GM19023 (cell line): Measurements from ENCODE around the gene UQCC3.
A peak's percentile ranks its signal among the peaks of the same experiment; 100 is the strongest.
"Not testable (repeated sequence)": the region's sequence is repeated elsewhere in the genome, so short reads cannot be mapped to it uniquely, and the experiment has no call there.

Experiments used
- ATAC-seq: cut with Tn5 transposase; IDR thresholded peaks from one replicate; pipeline ENCODE4 v1.9.1; 2021; ENCODE audit warnings: mild to moderate bottlenecking, moderate library complexity; ENCODE audit not compliant: unreplicated experiment

UQCC3 gene, protein sequence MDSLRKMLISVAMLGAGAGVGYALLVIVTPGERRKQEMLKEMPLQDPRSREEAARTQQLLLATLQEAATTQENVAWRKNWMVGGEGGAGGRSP

GRCh38 chr11:62671608-62672389 lies at the start of gene UQCC3, which contains the start of gene LBHD1:
Gene UQCC3, plus strand, starts transcription at chr11:62671673. Its CDS starts 73 bp downstream, at chr11:62671746.
Gene LBHD1, minus strand, starts transcription at chr11:62672267. Its CDS starts 2,236 bp downstream, at chr11:62670031.
- peak; percentile 68 for ATAC-seq

- ATAC-seq: no peak
Observed at GRCh38 chr11:62622476-62623089, 48.9 kb upstream of the UQCC3 start.

DNA sequence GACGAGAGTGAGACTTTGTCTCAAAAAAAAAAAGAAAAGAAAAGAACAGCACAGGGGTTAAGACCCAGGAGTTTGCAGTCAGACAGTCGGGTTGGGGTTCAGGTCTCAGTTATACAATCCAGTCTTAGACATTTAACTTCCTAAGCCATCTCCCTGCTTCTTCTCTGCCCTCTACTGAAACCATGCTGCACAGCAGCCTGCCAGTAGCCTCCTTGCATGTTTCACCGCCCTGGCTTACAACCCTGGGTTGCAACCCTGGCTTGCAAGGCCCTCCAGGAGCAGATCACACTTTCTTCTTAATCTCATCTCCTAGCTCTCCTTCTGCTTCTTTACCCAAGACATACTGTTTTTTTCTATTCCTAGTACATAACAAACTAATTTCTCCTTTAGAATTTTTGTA lies 43.8 kb upstream of the UQCC3 start:
- no peak for ATAC-seq

GRCh38 chr11:62632492-62632891 lies 39.0 kb upstream of the UQCC3 start:
- no peak for ATAC-seq

DNA sequence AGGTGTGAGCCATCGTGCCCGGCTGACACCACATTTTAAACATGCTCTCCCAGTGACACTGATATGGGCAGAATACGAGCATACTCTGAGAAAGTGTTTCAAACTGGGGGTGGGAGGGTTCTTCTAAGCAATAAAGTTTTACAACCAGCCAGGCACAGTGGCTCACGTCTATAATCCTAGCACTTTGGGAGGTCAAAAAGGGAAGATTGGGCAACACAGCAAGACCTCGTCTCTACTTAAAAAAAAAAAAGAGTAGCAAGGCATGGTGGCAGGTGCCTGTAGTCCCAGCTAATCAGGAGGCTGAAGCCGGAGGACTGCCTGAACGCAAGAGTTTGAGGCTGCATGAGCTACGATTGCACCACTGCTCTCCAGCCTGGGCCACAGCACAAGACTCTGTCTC lies 27.3 kb upstream of the UQCC3 start:
- ATAC-seq: no peak

GRCh38 chr11:62645671-62645945 lies 25.9 kb upstream of the UQCC3 start:
- ATAC-seq: no peak

DNA sequence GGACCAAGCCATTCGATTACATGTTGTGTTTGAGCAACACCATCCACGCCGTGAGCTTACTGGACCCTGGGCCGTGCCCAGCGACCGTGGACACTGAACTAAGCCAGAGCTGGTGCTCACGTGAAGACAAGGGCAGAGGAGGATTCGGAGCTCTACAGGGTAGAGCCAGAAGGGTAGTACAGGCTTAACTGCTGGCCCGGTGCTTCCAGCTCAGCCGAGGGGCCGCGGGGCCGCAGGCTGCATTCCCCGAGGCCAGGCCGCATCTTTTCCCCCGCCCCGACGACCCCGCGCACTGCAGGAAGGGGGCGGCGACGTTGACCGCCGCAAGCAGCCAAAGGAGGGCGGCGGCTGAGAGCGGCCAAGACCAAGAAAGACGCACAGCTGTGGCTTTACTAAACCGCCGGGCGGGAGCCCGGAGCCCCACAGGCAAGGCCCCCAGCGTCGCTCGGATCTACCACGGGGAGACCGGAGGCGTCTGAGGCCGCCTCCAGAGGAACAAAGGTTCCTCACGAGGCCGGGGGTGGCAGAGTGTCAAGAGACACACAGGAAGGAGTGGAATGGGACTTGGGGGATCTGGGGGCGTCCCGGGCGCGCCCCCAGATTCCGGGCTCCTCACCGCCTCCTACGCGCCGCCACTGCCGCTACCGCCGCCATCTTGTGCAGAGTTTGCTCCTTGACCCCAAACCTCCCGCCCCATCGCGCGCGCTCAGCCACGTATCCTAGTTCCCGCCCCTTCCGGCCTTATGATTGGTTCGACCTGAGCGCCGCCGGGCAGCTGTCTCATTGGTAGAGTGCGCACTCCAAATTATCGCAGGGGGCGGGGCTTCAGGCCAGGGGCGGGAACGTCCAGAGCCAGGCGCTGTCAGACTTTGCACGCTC lies 25.3 kb upstream of the UQCC3 start, which contains the start of gene GANAB:
Gene GANAB (minus strand): TSS at position 668 of the 879 bp plus-strand sequence. CDS start 14 bp downstream, at position 654.
- peak; percentile 91 for ATAC-seq

DNA sequence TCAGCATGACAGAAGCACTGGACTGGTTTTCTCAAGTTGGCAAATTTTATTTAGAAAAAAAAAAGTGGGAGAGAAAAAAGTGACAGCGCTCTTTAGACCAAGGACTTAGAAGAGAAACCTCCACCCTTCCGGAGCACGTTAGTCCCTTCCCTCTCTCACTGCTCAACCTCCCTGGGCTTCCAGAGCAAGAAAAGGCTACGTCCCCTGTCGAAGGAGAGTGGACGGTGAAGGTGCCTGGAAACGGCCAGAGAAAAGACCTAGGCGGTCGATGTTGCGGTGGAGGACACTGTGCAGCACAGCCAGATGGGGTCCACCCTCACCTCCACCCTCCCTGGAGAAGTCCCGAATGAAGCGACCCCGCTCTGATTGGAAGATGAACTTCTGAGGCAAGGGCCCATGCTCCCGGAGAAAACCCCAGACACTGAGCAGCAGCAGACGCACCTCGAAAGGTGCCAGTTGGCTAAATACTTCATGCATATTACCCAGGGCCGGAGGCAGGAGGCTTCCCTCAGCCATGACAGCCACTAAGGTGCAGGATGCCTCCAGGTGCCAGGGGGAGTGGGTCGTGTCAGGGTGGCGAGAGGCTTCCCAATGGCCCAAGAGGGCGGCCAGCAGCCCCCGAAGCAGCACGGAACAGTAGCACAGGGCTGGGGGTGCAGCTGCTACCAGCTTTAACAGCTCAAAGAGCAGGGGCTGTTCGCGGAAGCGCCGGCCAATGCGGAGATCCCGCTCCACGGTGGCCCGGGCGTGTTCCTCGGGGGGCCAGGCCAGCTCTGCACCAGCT lies 24.5 kb upstream of the UQCC3 start:
- no peak for ATAC-seq

GRCh38 chr11:62647609-62648005 lies 23.9 kb upstream of the UQCC3 start:
- no peak for ATAC-seq

DNA sequence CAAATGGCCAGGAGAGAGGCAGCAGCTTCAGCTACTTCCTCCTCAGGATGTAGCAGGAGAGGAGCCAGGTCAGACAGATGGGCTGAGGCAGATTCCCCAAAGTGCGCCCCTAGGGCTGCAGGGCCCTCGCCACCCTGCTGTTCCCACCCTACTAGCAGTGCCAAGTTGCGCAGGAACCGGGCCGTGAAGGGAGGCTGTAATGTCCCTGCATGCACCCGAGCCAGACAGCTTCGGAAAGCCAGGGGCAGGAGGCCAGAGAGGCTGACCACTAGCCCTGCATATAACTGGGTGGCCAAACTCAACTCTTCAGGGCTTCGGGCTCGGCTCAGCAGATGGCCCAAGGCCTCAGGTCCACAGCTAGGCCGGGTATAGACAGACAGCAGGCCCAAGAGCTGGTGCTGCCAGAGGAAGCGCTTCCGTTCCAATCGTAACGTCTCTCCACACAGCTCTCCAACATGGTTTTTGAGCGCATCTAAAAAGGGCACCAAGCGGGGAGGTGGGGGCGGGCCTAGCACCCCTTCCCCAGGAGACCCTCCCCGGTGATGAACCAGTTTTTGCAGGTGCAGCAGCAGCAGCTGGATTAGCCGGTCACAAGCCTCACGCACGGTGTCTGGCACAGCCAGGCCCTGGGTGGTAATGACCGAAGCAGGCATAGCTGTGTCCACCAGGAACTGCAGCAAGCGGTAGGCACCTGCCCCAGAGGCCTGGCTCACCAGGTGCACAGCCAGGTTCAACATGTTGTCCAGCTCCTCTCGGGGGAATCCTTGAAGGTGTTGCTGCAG lies 23.1 kb upstream of the UQCC3 start:
- ATAC-seq: no peak

- ATAC-seq: no peak
Observed at GRCh38 chr11:62648967-62649364, 22.5 kb upstream of the UQCC3 start.

DNA sequence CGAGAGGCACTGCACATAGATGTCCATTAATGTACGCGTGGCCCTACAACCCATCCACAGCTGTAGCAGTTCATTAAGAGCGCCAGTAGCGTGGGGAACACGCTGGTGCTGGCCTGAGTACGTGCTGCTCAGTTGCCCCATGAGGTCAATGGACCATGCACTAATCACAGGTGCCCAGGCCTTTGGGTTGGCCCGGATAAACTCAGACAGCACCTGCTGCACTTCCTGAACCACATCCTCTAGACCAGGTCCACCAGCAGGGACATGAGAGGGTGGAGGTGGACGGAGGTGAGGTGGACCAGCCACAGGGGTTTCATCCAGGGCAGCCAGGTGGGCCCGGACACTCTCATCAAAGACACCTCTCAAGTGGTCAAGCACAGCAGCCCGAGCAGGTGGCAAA lies 22.0 kb upstream of the UQCC3 start:
- ATAC-seq: no peak

DNA sequence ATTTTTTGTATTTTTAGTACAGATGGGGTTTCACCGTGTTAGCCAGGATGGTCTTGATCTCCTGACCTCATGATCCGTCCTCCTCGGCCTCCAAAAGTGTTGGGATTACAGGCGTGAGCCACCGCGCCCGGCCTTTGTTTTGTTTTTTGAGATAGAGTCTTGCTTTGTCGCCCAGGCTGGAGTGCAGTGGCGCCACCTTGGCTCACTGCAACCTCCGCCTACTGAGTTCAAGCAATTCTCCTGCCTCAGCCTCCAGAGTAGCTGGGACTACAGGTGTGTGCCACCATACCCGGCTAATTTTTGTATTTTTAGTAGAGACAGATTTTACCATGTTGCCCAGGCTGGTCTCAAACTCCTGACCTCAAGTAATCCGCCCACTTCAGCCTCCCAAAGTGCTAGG lies 21.2 kb upstream of the UQCC3 start:
- ATAC-seq: not testable (repeated sequence)

DNA sequence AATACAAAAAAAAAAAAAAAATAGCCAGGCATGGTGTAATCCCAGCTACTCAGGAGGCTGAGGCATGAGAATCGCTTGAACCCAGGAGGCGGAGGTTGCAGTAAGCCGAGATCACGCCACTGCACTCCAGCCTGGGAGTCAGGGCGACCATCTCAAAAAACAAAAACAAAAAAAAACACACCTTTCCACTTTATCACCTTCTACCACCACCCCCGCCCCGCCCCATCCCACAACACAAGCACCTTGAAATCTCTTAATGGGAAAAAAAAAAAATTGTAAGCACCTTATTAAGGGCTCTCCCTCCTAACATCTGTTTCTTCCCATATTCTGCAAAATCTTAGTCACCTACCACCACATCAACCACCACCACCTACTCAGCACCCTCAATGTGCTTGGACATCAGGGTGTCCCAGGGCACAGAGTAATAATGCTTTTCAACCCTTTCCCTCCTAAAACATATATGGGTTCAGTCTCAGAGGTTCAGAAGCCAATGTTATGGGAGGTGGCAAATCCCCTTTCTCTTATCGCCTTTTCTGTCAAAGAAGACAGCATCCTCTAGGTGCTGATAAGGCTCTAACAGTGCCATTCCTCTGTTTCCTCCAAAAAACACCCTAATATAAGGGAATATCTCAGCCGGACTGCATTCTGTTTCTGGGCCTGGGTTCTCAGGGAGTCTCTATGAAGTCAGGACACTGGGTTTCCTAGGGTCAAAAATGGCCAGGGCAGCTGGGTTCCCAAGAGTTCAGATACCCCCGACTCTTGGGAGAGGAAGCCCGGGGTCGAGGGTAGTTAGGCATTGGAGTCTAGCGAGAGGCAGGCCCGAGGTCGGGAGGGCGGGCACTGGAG lies 19.1 kb upstream of the UQCC3 start:
- no peak for ATAC-seq

DNA sequence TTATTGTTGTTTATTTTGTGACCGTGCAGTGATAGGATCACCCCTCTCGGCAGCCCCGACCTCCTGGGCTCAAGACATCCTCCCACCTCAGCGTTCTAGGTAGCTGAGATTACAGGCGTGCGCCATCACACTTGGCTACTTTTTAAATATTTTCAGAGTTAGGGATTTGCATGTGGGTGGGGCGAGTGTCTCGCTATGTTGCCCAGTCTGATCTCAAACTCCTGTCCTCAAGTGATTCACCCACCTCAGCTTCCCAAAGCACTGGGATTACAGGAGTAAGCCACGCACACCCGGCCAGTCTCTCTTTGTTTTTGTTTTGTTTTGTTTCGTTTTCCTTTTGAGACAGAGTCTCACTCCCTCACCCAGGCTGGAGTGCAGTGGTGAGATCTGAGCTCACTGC lies 17.2 kb upstream of the UQCC3 start:
- no peak for ATAC-seq

GRCh38 chr11:62656796-62657429 lies 14.6 kb upstream of the UQCC3 start:
- ATAC-seq: no peak

GRCh38 chr11:62664405-62665074 lies 6.9 kb upstream of the UQCC3 start:
- peak; percentile 43 for ATAC-seq

DNA sequence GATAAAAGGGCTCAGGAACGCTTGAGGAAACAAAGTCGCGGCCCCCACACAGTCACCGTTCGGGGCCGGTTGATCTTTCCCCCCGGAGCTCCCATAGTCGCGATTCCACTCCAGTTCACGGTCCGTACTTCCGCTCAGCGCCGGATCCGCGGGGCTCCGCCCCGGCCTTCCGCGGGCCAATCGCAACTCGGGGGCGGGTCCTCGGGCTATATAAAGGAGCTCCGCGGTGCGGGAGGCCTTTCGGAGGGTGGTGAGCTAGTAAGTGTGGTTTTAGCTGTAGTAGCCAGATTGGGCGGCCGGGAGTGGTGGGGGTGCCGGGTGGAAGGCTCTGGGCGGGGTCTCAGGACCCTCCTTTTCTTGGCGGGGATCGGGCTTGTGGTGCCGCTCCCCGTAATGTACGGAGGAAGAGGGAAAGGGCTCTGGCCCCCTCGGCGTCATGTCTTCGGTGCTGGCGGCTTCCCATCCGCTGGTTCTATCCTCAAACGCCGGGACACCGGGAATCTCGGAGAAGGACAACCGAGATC lies 6.3 kb upstream of the UQCC3 start, which contains the start of the genes C11orf98 and CSKMT:
Gene C11orf98 (minus strand): TSS at position 136 of the 524 bp plus-strand sequence. CDS start 41 bp downstream, at position 95.
Gene CSKMT (plus strand): TSS at position 238 of the 524 bp plus-strand sequence. CDS start 568 bp downstream, outside the sequence.
- ATAC-seq: peak; percentile 86
